ENCODE data around the gene HECTD4.

Gene HECTD4

DNA sequence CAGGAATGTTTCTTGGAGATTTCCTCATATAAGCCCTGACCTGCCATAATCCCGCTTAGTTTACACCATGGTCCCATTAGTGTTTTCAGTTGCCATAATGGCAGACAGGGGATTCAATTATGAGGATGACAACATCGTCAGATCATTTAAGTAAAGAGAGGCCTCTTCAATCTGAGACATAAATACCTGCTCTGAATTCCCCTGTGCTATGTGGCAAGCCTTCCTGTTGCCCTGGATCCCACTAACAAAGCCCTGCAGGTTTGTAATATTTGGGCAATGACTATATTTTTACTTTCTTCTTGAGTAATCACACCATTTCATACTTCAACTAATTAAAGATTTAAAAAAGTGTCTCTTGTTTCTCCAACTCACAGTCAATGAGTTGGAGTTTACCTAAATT is 147.9 kb downstream of the HECTD4 start:
- no peaks in the 10 kb centered on the region for H3F3A ChIP-seq (ENCODE audit: insufficient read depth, low read length)
- no peaks in the 10 kb centered on the region for H3K79me2 ChIP-seq (ENCODE audit: insufficient read depth, low read length)
- no peak overlapping the region for H3K27ac ChIP-seq (ENCODE audit: low read depth, low read length, poor library complexity, severe bottlenecking)
- H3K4me2 ChIP-seq (ENCODE audit: low read length): no peak overlapping the region
- TF ChIP-seq EZH2 (IDR thresholded peaks at IDR 0.05; ENCODE audit: borderline replicate concordance, low read length): no peak
- TF ChIP-seq, protein P1, sequence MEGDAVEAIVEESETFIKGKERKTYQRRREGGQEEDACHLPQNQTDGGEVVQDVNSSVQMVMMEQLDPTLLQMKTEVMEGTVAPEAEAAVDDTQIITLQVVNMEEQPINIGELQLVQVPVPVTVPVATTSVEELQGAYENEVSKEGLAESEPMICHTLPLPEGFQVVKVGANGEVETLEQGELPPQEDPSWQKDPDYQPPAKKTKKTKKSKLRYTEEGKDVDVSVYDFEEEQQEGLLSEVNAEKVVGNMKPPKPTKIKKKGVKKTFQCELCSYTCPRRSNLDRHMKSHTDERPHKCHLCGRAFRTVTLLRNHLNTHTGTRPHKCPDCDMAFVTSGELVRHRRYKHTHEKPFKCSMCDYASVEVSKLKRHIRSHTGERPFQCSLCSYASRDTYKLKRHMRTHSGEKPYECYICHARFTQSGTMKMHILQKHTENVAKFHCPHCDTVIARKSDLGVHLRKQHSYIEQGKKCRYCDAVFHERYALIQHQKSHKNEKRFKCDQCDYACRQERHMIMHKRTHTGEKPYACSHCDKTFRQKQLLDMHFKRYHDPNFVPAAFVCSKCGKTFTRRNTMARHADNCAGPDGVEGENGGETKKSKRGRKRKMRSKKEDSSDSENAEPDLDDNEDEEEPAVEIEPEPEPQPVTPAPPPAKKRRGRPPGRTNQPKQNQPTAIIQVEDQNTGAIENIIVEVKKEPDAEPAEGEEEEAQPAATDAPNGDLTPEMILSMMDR (IDR thresholded peaks at IDR 0.05; ENCODE audit: low read length): no peak
- no peak overlapping the region for H2AFZ ChIP-seq (ENCODE audit: low read length)
- no peaks in the 10 kb centered on the region for H3K9me3 ChIP-seq (ENCODE audit: low read length)
- no peaks in the 10 kb centered on the region for H3K9me2 ChIP-seq (ENCODE audit: low read depth, low read length)
- no peak overlapping the region for H3K9ac ChIP-seq (ENCODE audit: low read length)
- H4K20me1 ChIP-seq (ENCODE audit: insufficient read depth, low read length): no peaks in the 10 kb centered on the region
- no peak overlapping the region for H3K4me3 ChIP-seq (ENCODE audit: low read depth, low read length, poor library complexity, severe bottlenecking)
- peaks cover 75% of the 10 kb centered on the region for H3K36me3 ChIP-seq (ENCODE audit: insufficient read depth, low read length)
- no peaks in the 10 kb centered on the region for H3K4me1 ChIP-seq (ENCODE audit: insufficient read depth, low read length, severe bottlenecking)
- H3K27me3 ChIP-seq (ENCODE audit: insufficient read depth, low read length): no peaks in the 10 kb centered on the region

DNA sequence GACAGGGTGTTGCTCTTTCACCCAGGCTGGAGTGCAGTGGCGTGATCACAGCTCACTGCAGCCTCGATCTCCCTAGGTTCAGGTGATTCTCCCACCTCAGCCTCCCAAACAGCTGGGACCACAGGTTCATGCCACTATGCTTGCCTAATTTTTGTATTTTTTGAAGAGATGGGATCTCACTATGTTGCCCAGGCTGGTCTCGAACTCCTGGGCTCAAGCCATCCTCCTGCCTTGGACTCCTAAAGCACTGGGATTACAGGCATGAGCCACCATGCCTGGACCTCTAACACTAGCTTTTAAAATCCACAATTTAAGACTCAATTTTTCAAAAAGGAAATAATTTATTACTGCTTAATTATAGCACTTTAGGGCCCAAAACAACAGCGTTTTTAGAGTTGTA is 149.0 kb downstream of the HECTD4 start:
- Histone ChIP-seq H3K9me3 (ENCODE audit: low read length) (no peaks in the 10 kb centered on the region), H3K36me3 (ENCODE audit: insufficient read depth, low read length) (peaks cover 79% of the 10 kb centered on the region), H3K4me3 (ENCODE audit: low read depth, low read length, poor library complexity, severe bottlenecking) (no peak overlapping the region), H3K9me2 (ENCODE audit: low read depth, low read length) (no peaks in the 10 kb centered on the region), H2AFZ (ENCODE audit: low read length) (no peak overlapping the region), H3K79me2 (ENCODE audit: insufficient read depth, low read length) (no peaks in the 10 kb centered on the region), H3K27me3 (ENCODE audit: insufficient read depth, low read length) (no peaks in the 10 kb centered on the region), H4K20me1 (ENCODE audit: insufficient read depth, low read length) (no peaks in the 10 kb centered on the region), H3K27ac (ENCODE audit: low read depth, low read length, poor library complexity, severe bottlenecking) (no peak overlapping the region), H3K4me2 (ENCODE audit: low read length) (no peak overlapping the region), H3K4me1 (ENCODE audit: insufficient read depth, low read length, severe bottlenecking) (no peaks in the 10 kb centered on the region), H3K9ac (ENCODE audit: low read length) (no peak overlapping the region), H3F3A (ENCODE audit: insufficient read depth, low read length) (no peaks in the 10 kb centered on the region)
- no peak for TF ChIP-seq EZH2 (IDR thresholded peaks at IDR 0.05; ENCODE audit: borderline replicate concordance, low read length)
- TF ChIP-seq, protein P1 (IDR thresholded peaks at IDR 0.05; ENCODE audit: low read length): no peak

DNA sequence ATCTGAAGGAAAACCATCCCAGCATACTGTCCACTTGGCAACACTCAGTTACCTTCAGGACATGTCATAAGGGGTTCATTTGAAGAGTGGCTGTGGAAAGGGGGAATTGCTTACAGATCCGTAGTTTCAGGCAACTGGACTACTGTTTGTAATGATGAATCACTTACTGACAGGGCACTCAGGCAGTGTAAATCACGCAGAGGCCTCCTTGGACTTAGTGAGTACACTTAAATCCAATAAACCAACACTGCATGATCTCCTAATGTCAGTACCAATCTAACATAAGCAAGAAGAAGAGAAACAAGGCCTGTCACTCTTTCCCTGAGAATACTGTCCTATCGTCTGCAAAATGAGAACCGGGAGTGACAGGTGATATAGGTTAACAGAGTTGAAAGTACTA is 152.1 kb downstream of the HECTD4 start:
- H2AFZ ChIP-seq (ENCODE audit: low read length): no peak overlapping the region
- no peaks in the 10 kb centered on the region for H3K4me1 ChIP-seq (ENCODE audit: insufficient read depth, low read length, severe bottlenecking)
- TF ChIP-seq, protein P1 (IDR thresholded peaks at IDR 0.05; ENCODE audit: low read length): no peak
- no peak for TF ChIP-seq EZH2 (IDR thresholded peaks at IDR 0.05; ENCODE audit: borderline replicate concordance, low read length)
- H3K27ac ChIP-seq (ENCODE audit: low read depth, low read length, poor library complexity, severe bottlenecking): no peak overlapping the region
- H3K27me3 ChIP-seq (ENCODE audit: insufficient read depth, low read length): no peaks in the 10 kb centered on the region
- H3K9me2 ChIP-seq (ENCODE audit: low read depth, low read length): no peaks in the 10 kb centered on the region
- no peaks in the 10 kb centered on the region for H3K79me2 ChIP-seq (ENCODE audit: insufficient read depth, low read length)
- no peaks in the 10 kb centered on the region for H3K9me3 ChIP-seq (ENCODE audit: low read length)
- H4K20me1 ChIP-seq (ENCODE audit: insufficient read depth, low read length): no peaks in the 10 kb centered on the region
- no peak overlapping the region for H3K4me2 ChIP-seq (ENCODE audit: low read length)
- H3K9ac ChIP-seq (ENCODE audit: low read length): no peak overlapping the region
- no peaks in the 10 kb centered on the region for H3F3A ChIP-seq (ENCODE audit: insufficient read depth, low read length)
- H3K4me3 ChIP-seq (ENCODE audit: low read depth, low read length, poor library complexity, severe bottlenecking): no peak overlapping the region
- peaks cover 76% of the 10 kb centered on the region for H3K36me3 ChIP-seq (ENCODE audit: insufficient read depth, low read length)
